H9 (cell line): ENCODE data around the gene C4orf17. TPM values are rescaled to one million over a fixed set of nuclear protein-coding genes. Genes with fewer than 3 reads are reported as not detected.

ENCODE experiments used
- DNase-seq: peaks from one replicate; pipeline ENCODE4 v3.0.0-alpha.2; 2017
- H2AFZ ChIP-seq: one replicate; pipeline ENCODE4 v1.6.1; 2013; ENCODE audit warnings: mild to moderate bottlenecking, low read length, control low read depth, moderate library complexity
- H2AK5ac ChIP-seq: 2 replicates; pipeline ENCODE4 v1.6.1; 2013; ENCODE audit warnings: low read length, control low read depth, mixed read lengths; ENCODE audit not compliant: insufficient read length
- H2BK120ac ChIP-seq: one replicate; pipeline ENCODE4 v1.6.1; 2013; ENCODE audit warnings: low read depth, mild to moderate bottlenecking, low read length, control low read depth, inconsistent platforms; ENCODE audit not compliant: poor library complexity, severe bottlenecking
- H2BK12ac ChIP-seq: 2 replicates; pipeline ENCODE4 v1.6.1; 2013; ENCODE audit warnings: low read length, control low read depth, mixed read lengths, low read depth; ENCODE audit not compliant: insufficient read length
- H2BK15ac ChIP-seq: 2 replicates; pipeline ENCODE4 v1.6.1; 2013; ENCODE audit warnings: low read depth, low read length, control low read depth
- H2BK20ac ChIP-seq: one replicate; pipeline ENCODE4 v1.6.1; 2013; ENCODE audit warnings: low read depth, mild to moderate bottlenecking, low read length, control low read depth, inconsistent platforms; ENCODE audit not compliant: poor library complexity, severe bottlenecking
- H2BK5ac ChIP-seq: 2 replicates; pipeline ENCODE4 v1.6.1; 2013; ENCODE audit warnings: low read length, control low read depth, mixed read lengths; ENCODE audit not compliant: insufficient read length
- H3K14ac ChIP-seq: 2 replicates; pipeline ENCODE4 v1.6.1; 2013; ENCODE audit warnings: low read length, control low read depth; ENCODE audit not compliant: insufficient read depth
- H3K18ac ChIP-seq: 2 replicates; pipeline ENCODE4 v1.6.1; 2013; ENCODE audit warnings: low read depth, mild to moderate bottlenecking, mixed read lengths, low read length, control low read depth; ENCODE audit not compliant: insufficient read length
- H3K23ac ChIP-seq: 2 replicates; pipeline ENCODE4 v1.6.1; 2013; ENCODE audit warnings: low read length, control low read depth, mixed read lengths, low read depth; ENCODE audit not compliant: insufficient read length
- H3K23me2 ChIP-seq: 2 replicates; pipeline ENCODE4 v1.6.1; 2013; ENCODE audit warnings: low read depth, mild to moderate bottlenecking, mixed read lengths, low read length, control low read depth; ENCODE audit not compliant: insufficient read length, poor library complexity, severe bottlenecking
- H3K27ac ChIP-seq: 2 replicates; pipeline ENCODE4 v1.5.1; 2013; ENCODE audit warnings: low read length, control low read depth, mixed read lengths, low read depth; ENCODE audit not compliant: insufficient read length
- H3K27me3 ChIP-seq: 2 replicates; pipeline ENCODE4 v1.6.1; 2013; ENCODE audit warnings: low read length, control low read depth, inconsistent platforms; ENCODE audit not compliant: insufficient read depth
- H3K4ac ChIP-seq: 2 replicates; pipeline ENCODE4 v1.6.1; 2013; ENCODE audit warnings: low read depth, mild to moderate bottlenecking, control low read depth, inconsistent platforms, low read length, moderate library complexity
- H3K4me1 ChIP-seq: 2 replicates; pipeline ENCODE4 v1.6.1; 2013; ENCODE audit warnings: low read length, control low read depth, inconsistent platforms; ENCODE audit not compliant: insufficient read depth
- H3K4me2 ChIP-seq: 2 replicates; pipeline ENCODE4 v1.6.1; 2013; ENCODE audit warnings: low read length, control low read depth, mixed read lengths; ENCODE audit not compliant: insufficient read length, insufficient read depth
- H3K56ac ChIP-seq: 2 replicates; pipeline ENCODE4 v1.6.1; 2013; ENCODE audit warnings: low read depth, mild to moderate bottlenecking, mixed read lengths, low read length, control low read depth; ENCODE audit not compliant: insufficient read length
- H3K79me1 ChIP-seq: 2 replicates; pipeline ENCODE4 v1.6.1; 2013; ENCODE audit warnings: low read depth, mild to moderate bottlenecking, moderate library complexity, low read length, control low read depth, inconsistent platforms; ENCODE audit not compliant: insufficient read depth, poor library complexity, severe bottlenecking
- H3K79me2 ChIP-seq: 2 replicates; pipeline ENCODE4 v1.6.1; 2013; ENCODE audit warnings: low read length, control low read depth, inconsistent platforms; ENCODE audit not compliant: insufficient read depth
- H3K9ac ChIP-seq: 2 replicates; pipeline ENCODE4 v1.6.1; 2013; ENCODE audit warnings: low read length, control low read depth, mixed read lengths; ENCODE audit not compliant: insufficient read length; ENCODE audit errors: extremely low read depth
- H3K9me3 ChIP-seq: one replicate; pipeline ENCODE4 v1.6.1; 2013; ENCODE audit warnings: low read depth, low read length, inconsistent platforms; ENCODE audit not compliant: control insufficient read depth
- H3T11ph ChIP-seq: one replicate; pipeline ENCODE4 v1.6.1; 2013; ENCODE audit warnings: mild to moderate bottlenecking, low read length, control low read depth, inconsistent platforms
- H4K20me1 ChIP-seq: one replicate; pipeline ENCODE4 v1.6.1; 2013; ENCODE audit not compliant: control insufficient read depth, insufficient read length, insufficient read depth
- H4K5ac ChIP-seq: 2 replicates; pipeline ENCODE4 v1.6.1; 2013; ENCODE audit warnings: low read depth, mild to moderate bottlenecking, mixed read lengths, low read length, control low read depth; ENCODE audit not compliant: insufficient read length
- H4K8ac ChIP-seq: replicated peaks from 2 replicates; pipeline ENCODE4 v1.6.1; 2013; ENCODE audit warnings: low read length, control low read depth, mixed read lengths, low read depth; ENCODE audit not compliant: insufficient read length
- H4K91ac ChIP-seq: 2 replicates; pipeline ENCODE4 v1.6.1; 2013; ENCODE audit warnings: low read depth, mild to moderate bottlenecking, moderate library complexity, mixed read lengths, low read length, control low read depth; ENCODE audit not compliant: insufficient read length
- H3K27ac Mint-ChIP-seq, 3 experiments: 2 replicates in 2 of 3; 3 replicates in 1 of 3; pipeline ENCODE4 v1.8.0; 2020 to 2021; ENCODE audit warnings: mixed read lengths in 3 of 3, mild to moderate bottlenecking in 1 of 3, moderate library complexity in 1 of 3
- H3K27me3 Mint-ChIP-seq: 2 replicates; pipeline ENCODE4 v1.8.0; 2021; ENCODE audit warnings: low read depth, mild to moderate bottlenecking, moderate library complexity, mixed read lengths
- H3K36me3 Mint-ChIP-seq, 3 experiments: 2 replicates in 2 of 3; 3 replicates in 1 of 3; pipeline ENCODE4 v1.8.0; 2020 to 2021; ENCODE audit warnings: low read depth in 3 of 3, mixed read lengths in 3 of 3; ENCODE audit not compliant: insufficient read depth in 1 of 3
- H3K4me1 Mint-ChIP-seq, 2 experiments: 2 replicates each; pipeline ENCODE4 v1.8.0; 2020; ENCODE audit warnings: mixed read lengths in 2 of 2
- H3K4me3 Mint-ChIP-seq, 2 experiments: 2 replicates in 1 of 2; 3 replicates in 1 of 2; pipeline ENCODE4 v1.8.0; 2020 to 2021; ENCODE audit warnings: mild to moderate bottlenecking in 2 of 2, mixed read lengths in 2 of 2, moderate library complexity in 1 of 2
- H3K9me3 Mint-ChIP-seq, 2 experiments: 2 replicates in 1 of 2; 3 replicates in 1 of 2; pipeline ENCODE4 v1.8.0; 2020; ENCODE audit warnings: mild to moderate bottlenecking in 2 of 2, mixed read lengths in 2 of 2, moderate library complexity in 1 of 2
- CTCF ChIP-seq: fragments of 200-600 bp; sonication (generic); conservative IDR thresholded peaks from 3 replicates; pipeline ENCODE4 v1.8.0; 2021; ENCODE audit warnings: antibody characterized with exemption, mild to moderate bottlenecking
- WGBS: extraction: QIAGEN DNeasy Blood & Tissue Kit; methylation state at CpG from one replicate; pipeline ENCODE4 v1.1.7; 2013; ENCODE audit warnings: missing lambda C conversion rate, low lambda C conversion rate, mixed read lengths; ENCODE audit not compliant: insufficient read length; ENCODE audit errors: extremely low coverage; 5-methylcytosine and 5-hydroxymethylcytosine counted together
- total RNA-seq: library from RNA; stranded (reverse); gene quantifications from 2 replicates; pipeline ENCODE4 v1.2.1, GENCODE V29; 2021

Gene C4orf17
- total RNA-seq, 1 experiment from 2014 or later, result not detected

GRCh38 chr4:99587803-99588202 lies 77.0 kb downstream of the C4orf17 start:
- Histone ChIP-seq H3K4ac (no peak overlapping the region), H3K9me3 (no peaks in the 10 kb centered on the region), H3K14ac (no peak overlapping the region), H2BK120ac (no peak overlapping the region), H3K56ac (no peak overlapping the region), H2AK5ac (no peak overlapping the region), H3K18ac (no peak overlapping the region), H3K23me2 (no peaks in the 10 kb centered on the region), H3T11ph (no peak overlapping the region), H3K23ac (no peak overlapping the region), H4K20me1 (no peaks in the 10 kb centered on the region), H2BK20ac (no peak overlapping the region), H2BK15ac (no peak overlapping the region), H3K27ac (no peak overlapping the region), H3K79me2 (no peaks in the 10 kb centered on the region), H4K8ac (no peak overlapping the region), H3K79me1 (no peaks in the 10 kb centered on the region), H4K91ac (no peak overlapping the region), H4K5ac (no peak overlapping the region), H2BK5ac (no peak overlapping the region), H3K4me1 (no peaks in the 10 kb centered on the region), H3K4me2 (no peak overlapping the region), H2BK12ac (no peak overlapping the region), H3K27me3 (no peaks in the 10 kb centered on the region), H3K9ac (no peak overlapping the region), H2AFZ (no peak overlapping the region)
- Mint-ChIP-seq H3K36me3 (no peaks in the 10 kb centered on the region), H3K9me3 (no peaks in the 10 kb centered on the region), H3K4me3 (no peak overlapping the region), H3K27ac (no peak overlapping the region), H3K4me1 (peaks cover 4 to 5% of the 10 kb centered on the region in 2 experiments; a peak in 2 of 4 replicates), H3K27me3 (no peaks in the 10 kb centered on the region)
- no peak for TF ChIP-seq CTCF
- no peak for DNase-seq
- no CpG with 5 or more reads among the region's 1 CpG for WGBS
